Fibroblast of lung (primary cell): ENCODE measurements around the gene INHBC.

Experiments
- EZH2 ChIP-seq: IDR thresholded peaks from 2 replicates; pipeline ENCODE4 v1.5.1; 2012; ENCODE audit warnings: low read length, control low read depth, mild to moderate bottlenecking; ENCODE audit errors: missing control alignments
- TF ChIP-seq, protein P1 (sequence below), 2 donors: IDR thresholded peaks in 1 of 2; conservative IDR thresholded peaks in 1 of 2; 1 replicate in 1 of 2; 2 replicates in 1 of 2; pipeline ENCODE4 v1.5.1; 2011 to 2012; ENCODE audit warnings: low read length in 2 of 2, control low read depth in 1 of 2, inconsistent platforms in 1 of 2, low read depth in 1 of 2, mild to moderate bottlenecking in 1 of 2

DNA sequence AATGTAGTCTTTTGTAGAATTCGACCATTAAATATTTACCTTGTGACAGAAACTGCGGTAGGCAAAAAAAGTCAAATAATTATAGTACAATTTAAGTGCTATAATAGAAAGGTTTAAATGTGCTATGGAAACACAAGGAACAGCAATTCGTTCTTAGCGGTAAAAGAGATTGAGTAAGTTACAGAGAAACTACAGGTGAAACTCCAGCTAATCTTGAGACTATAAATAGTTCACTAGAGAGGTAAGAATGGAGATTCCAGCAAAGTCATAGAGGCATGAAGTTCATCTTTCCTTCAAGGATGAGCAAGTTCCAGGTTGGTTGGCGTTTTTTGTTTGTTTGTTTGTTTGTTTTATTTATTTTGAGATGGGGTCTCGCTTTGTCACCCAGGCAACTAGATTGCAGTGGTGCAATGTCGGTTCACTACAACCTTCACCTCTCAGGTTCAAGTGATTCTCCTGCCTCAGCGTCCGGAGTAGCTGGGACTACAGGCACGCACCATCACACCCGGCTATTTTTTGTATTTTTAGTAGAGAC, 2.9 kb upstream of the INHBC start:
- TF ChIP-seq, protein P1, sequence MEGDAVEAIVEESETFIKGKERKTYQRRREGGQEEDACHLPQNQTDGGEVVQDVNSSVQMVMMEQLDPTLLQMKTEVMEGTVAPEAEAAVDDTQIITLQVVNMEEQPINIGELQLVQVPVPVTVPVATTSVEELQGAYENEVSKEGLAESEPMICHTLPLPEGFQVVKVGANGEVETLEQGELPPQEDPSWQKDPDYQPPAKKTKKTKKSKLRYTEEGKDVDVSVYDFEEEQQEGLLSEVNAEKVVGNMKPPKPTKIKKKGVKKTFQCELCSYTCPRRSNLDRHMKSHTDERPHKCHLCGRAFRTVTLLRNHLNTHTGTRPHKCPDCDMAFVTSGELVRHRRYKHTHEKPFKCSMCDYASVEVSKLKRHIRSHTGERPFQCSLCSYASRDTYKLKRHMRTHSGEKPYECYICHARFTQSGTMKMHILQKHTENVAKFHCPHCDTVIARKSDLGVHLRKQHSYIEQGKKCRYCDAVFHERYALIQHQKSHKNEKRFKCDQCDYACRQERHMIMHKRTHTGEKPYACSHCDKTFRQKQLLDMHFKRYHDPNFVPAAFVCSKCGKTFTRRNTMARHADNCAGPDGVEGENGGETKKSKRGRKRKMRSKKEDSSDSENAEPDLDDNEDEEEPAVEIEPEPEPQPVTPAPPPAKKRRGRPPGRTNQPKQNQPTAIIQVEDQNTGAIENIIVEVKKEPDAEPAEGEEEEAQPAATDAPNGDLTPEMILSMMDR (conservative IDR thresholded peaks at IDR 0.05 in 1 of 2, IDR thresholded peaks at IDR 0.05 in 1 of 2; ENCODE audit: low read depth in 1 of 2, low read length in 2 of 2) = no peak
- no peak for TF ChIP-seq EZH2
